NCI-H2171 treated with DMSO at 0.1 percent for 48 hours (cell line): ENCODE data around the gene ERBB2.
"Not testable (repeated sequence)": the region's sequence is repeated elsewhere in the genome, so short reads cannot be mapped to it uniquely, and the experiment has no call there.

Experiments
- DNase-seq: peaks from one replicate; lab custom pipeline; 2025; lab: John Stamatoyannopoulos, UW

The ERBB2 gene

DNA sequence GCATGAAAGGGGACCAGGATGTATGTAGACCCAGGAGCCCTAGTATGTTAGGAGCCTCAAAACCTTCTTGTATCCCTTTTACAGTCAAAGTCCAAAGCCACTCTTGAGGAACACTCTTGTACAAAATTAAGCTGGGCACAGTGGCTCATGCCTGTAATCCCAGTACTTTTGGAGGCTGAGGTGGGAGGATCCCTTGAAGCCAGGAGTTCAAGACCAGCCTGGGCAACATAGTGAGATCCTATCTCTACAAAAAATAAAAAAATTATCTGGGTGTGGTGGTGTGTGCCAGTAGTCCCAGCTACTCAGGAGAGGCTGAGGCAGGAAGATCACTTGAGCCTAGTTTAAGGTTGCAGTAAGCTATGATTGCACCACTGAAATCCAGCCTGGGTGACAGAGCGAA lies 26.1 kb downstream of the ERBB2 start:
- DNase-seq = not testable (repeated sequence)

DNA sequence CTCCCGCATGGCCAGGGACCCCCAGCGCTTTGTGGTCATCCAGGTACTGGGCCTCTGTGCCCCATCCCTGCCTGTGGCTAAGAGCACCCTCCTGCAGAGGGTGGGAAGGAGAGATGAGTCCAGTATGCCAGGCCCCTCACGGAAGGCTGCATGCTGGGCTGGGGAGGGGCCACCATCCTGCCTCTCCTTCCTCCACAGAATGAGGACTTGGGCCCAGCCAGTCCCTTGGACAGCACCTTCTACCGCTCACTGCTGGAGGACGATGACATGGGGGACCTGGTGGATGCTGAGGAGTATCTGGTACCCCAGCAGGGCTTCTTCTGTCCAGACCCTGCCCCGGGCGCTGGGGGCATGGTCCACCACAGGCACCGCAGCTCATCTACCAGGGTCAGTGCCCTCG lies 26.8 kb downstream of the ERBB2 start:
- no peak for DNase-seq

DNA sequence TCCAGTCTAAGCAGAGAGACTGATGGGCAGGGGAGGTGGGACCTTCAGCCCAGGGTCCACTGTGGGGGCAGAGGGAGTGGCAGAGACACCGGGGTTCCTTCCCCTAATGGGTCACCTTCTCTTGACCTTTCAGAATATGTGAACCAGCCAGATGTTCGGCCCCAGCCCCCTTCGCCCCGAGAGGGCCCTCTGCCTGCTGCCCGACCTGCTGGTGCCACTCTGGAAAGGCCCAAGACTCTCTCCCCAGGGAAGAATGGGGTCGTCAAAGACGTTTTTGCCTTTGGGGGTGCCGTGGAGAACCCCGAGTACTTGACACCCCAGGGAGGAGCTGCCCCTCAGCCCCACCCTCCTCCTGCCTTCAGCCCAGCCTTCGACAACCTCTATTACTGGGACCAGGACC lies 27.7 kb downstream of the ERBB2 start:
- DNase-seq = no peak

DNA sequence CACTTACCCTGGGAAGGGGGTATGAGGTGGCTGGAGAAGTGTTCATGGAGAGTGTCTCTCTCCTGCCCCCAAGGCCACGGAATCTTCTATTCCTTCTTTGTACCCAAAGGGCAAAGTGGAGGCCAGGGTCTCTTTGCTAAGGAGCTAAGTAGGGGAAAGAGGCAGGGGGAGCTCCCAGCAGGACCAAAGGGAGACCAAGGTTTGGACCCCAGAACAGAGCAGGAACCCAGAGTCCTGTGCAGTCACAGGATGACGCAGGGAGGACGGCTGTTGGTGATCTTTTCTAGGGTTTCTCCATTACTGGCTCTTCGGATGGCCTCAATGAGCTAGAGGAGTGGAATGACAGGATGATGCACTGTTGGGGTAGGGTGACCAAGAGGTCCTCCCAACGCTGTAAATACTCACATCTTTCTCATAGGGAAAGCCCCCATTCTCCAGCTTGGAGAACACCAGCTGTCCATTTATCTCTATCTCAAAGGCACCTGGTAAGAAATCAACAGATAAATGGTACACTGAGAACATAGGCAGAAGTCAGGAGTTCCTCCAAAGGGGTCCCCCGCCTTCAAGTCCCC lies 29.5 kb downstream of the ERBB2 start:
- DNase-seq = no peak

DNA sequence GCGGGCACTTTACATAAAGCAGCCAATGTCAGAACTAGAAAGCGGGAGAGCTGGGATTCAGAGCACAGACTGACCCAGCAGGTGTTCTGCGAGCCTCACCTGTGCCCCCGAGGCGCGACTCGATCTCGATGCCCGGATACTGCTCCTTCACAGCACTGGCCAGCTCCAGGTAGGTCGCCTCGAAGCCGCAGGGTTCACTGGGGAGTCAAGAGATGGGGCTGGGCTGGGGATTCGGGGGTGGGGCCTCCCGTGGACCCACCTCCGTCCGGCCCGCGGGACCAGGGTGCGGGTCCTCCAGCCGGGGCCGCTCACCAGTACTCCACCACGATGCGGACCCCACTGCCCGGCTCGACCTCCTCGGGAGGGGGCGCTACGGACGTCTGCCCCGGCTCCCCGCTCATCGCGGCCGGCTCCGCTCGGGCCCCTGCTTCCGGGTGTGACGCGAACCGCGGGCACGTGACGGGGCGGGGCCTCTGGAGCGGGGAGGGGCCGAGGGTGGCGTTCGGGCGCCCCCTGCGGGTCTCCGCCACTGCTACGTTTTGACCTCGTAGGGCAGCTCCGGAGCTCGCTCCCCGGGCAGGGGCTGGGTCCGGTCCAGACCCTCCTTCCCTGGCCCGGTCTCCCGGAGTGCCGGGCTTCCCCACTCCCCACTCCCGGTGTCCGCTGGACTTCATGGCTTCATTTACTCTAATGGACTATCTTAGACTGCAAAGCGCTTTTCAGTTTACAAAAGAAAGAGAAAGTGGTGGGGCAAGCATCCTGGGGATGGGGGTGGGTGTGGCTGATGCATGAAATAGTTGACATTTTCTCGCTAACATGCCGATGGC lies 30.4 kb downstream of the ERBB2 start, which contains the start of gene MIEN1:
Gene MIEN1 (minus strand): TSS at position 438 of the 827 bp plus-strand sequence. CDS start 37 bp downstream, at position 401.
- peak; percentile 72 for DNase-seq

DNA sequence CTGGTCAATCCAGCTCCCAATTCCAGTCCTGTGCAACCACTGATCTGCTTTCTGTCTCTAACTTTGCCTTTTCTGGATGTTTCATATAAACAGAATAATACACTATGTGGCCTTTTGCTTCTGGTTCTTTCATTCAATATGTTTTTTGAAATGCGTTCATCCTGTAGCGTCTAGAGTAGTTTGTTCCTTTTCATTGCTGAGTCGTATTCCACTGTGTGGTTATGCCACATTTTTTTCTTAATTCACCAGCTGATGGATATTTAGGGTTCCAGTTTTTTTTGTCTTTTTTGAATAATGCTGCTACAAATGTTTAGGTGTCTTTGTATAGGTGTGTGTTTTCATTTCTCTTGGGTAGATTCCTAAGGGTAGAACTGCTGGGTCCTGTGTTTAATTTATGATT lies 32.7 kb downstream of the ERBB2 start:
- no peak for DNase-seq

DNA sequence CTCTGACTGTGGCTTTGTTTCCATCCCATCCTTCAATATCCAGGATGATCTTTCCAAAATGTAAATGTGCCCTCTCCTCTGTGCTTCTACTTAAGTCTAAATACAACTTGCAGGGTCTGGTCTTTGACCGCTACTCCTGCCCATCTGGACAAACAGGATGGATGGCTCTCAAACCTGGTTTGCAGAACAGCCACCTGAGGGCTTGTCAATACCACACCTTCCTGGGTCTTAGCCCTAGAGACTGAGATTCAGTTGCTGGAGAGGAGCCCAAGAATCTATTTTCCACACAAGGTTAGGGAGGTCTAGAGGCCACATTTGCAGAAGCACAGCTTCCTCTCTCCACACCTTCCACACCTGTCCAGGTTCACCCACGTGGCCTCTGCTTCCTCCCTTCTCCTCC lies 36.0 kb downstream of the ERBB2 start:
- DNase-seq = no peak

DNA sequence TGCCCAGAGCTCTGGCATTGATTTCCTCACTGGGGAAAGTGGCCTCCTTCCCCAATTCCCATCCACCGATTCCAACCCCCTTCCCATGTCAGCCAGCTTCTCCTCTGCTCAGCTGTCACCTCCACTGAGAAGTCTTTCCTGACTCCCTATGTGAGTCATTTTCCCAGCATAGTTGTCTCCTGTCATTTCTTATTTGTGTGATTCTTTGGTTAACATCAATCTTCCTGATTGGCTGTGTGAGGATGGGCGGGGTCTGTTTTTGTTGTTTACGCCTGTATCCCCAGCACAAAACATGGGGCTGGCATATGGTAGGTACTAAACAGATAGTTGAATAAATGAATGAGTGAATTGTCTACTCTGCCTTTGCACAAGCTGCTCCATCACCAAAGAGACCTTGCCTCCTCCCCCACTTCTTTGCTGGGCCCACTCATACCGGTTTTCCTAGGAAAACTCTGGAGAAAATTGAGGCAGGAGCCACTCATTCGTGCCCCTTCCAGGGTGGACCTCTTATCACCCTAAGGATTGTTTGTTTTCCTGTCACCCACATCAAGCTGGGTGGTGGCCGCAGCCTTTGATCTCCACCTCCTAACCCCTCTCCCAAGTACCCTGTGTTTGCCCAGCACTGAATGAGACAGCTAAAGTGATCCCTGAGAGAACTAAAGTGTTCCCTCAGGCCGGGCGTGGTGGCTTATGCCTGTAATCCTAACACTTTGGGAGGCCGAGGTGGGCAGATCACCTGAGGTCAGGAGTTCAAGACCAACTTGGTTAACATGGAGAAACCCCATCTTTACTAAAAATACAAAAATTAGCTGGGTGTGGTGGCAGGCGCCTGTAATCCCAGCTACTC lies 36.7 kb downstream of the ERBB2 start:
- DNase-seq = no peak

DNA sequence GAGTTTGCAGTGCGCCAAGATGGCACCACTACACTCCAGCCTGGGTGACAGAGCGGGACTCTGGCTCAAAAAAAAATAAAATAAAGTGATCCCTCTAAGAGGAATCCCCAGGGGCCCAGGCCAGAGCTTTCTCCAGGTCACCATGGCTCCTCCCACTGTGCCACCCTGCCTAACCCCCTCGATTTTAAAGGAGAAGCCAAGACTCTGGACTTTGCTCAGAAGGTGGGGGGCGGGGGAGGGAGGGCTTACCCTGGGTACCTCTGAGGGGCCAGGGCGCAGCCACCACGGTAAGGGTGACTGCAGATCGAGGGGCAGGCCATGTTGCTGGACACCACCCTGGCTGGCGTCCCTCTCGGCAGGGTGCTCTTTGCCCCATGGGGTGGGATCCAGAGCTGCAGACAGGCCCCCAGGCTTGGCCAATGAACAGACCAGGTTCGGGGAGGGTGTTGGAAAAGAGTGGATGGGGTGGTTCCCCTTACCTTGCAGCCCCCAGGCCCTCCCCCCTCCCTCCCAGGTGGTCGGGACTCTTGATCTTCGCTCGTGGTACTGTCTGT lies 37.4 kb downstream of the ERBB2 start:
- DNase-seq = no peak

DNA sequence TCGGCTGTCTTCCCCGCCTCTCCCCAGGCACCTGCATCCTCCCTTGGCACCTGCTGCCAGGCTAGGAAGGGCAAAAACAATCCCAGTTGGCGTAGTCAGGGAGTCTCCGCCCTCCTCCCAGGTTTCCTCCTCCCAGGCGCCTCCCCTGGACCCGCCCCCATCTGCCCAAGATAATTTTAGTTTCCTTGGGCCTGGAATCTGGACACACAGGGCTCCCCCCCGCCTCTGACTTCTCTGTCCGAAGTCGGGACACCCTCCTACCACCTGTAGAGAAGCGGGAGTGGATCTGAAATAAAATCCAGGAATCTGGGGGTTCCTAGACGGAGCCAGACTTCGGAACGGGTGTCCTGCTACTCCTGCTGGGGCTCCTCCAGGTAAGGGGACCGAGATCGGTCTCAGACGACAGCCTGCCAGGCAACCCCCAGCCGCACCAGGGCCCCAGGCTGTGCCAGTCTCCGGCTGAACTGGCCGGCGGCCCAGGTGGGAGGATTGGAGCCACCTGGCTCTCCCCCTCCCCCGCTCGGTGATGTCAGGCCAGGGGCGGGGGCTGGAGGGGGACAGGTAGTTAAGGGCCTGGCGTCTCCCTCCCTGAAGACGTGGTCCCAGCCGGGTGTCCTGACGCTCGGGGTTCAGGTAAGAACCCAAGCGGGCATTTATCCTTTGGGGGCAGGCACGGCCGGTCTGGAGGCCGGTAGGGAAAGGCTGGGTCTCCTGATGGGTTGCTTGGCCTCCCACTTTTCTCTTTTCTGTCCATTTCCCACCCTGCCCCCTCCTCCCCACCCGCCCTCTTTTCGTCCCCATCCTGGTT lies 38.1 kb downstream of the ERBB2 start, which contains the start of gene GRB7:
Gene GRB7 (plus strand): TSS at position 179 of the 808 bp plus-strand sequence. CDS start 4,364 bp downstream, outside the sequence.
- DNase-seq = peak; percentile 87

DNA sequence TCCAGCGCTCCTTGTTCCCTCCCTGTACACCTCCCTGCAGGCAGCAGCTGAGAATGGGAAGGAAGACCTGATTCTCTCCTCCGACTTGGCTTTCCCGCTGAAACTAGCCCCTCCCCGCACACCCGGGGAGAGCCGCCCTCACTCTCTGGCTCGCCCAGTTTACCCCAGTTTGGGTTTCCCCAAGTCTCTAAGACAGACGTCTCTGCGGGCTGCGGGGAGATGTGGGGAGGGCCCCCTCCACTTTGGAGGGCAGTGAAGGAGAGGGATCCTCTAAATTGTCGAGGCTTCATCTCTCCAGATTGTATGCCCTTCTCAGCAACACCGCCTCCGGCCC lies 38.7 kb downstream of the ERBB2 start:
- peak; percentile 70 for DNase-seq

DNA sequence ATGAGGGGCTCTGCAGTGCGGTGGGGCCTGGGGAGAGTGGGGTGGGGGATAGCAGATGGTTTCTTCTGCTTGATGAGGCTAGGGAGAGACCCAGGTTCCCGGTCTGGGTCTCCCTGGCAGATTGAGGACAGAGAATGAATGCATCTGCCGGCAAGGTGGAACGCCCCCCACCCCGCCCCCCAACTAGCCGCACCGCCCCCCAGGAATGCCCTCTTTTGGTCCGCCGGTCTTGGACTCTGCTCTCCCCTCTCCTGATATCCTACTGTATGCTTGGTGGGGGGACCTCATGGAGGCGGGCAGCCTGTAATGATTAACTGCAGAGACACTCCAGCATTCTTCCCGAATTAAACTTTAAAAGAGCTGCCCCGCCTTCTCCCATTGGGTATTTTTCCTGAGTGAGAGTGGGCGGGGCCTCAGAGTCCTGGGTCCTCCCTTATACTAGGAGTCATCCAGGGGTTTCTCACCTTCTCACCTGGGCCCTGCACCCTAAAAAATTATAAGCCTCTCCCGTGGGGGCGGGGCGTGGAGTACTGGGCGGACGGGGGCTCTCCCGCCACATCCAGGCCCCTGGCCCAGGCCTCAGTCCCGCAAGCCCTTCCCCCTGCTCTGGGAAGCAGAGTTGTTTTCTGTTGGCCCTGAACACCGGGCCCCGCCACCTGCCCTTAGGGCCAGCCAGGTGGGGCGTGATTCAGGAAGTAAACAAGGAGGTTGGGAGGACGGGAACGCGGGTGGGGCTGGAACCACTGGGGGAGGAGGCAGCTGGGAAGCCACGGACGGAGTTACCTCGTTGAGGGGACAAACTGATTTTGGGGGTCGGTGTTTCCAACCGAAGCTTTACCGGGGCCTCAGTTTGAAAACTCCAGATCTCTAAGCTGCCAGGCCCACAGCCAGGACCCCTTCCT lies 39.4 kb downstream of the ERBB2 start:
- DNase-seq = peak; percentile 66

DNA sequence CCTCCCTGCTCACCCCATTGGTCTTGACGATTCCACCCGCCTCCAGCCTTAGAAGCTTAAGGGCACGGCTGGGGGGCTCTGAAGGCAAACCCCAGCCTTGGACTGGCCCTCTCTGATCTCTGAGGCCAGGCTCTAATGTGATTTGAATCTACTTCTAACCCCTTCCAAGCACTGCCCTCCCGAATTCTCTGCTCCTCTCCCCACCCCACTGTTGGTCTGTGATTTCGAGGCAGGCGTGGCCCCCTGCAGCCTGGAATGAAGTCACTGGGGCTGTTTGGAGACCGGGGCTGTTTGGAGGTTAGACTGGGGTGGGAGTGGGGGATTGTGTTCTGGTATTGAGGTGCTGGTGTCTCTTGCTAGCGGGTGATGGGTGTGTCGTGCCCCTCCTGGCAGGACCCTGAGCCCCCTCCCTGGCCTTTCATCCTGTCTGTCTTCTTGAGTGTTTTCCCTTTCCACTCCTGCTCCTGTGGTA lies 40.1 kb downstream of the ERBB2 start:
- no peak for DNase-seq

DNA sequence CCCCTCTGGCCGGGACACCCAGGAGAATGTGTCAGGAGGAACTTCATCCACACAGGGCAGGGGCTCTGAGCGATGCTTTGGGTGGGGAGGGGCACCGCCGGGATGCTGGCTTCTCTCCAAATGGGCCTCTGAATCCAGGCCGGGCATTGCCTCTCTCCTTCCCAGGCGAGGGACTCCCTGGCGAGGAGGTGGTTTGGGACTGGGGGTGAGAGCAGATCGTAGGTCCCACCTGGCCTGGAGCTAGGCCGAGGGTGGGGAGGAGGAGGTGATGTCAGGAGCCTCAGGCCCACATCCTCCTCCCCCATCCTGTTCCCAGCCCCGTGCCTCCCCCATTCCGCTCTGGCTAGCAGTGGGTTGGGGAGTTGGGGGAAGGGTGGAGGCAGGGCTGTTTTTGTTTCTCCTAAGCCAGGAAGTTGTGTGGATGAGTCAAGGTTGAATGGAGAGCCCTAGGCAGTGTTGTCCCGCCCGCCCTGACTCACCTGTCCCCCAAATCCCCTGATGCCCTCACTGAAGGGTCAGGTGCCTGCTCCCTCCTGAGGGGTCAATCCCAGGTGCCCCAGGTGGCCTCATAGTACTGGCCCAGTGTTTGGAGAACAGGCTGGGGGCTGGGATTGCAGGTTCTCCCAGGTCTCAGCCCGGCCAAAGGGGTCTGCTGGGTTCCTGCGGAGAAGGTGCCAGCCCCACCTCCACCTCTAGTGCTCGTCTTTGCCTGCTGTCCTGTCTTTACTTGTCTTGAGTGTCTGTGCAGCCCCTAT lies 40.7 kb downstream of the ERBB2 start:
- DNase-seq = no peak

DNA sequence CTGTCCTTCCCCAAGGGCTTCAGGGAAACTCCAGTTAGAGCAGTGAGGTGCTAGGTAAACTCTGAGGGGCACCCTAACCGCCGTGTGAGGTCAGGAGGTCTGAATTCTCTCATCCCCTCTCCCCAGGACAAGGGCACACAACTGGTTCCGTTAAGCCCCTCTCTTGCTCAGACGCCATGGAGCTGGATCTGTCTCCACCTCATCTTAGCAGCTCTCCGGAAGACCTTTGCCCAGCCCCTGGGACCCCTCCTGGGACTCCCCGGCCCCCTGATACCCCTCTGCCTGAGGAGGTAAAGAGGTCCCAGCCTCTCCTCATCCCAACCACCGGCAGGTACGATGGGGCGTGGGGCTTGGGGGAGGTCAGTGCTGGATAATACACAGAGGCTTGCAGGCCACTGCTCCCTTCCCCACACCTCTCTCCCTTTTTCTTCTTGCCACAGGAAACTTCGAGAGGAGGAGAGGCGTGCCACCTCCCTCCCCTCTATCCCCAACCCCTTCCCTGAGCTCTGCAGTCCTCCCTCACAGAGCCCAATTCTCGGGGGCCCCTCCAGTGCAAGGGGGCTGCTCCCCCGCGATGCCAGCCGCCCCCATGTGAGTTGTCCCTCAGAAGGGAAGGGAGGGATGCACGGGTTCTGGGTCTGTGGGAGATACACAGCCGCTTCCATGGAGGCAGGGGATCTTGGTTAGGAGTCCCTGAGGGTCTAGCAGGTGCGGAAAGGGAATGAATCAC lies 42.4 kb downstream of the ERBB2 start:
- no peak for DNase-seq

DNA sequence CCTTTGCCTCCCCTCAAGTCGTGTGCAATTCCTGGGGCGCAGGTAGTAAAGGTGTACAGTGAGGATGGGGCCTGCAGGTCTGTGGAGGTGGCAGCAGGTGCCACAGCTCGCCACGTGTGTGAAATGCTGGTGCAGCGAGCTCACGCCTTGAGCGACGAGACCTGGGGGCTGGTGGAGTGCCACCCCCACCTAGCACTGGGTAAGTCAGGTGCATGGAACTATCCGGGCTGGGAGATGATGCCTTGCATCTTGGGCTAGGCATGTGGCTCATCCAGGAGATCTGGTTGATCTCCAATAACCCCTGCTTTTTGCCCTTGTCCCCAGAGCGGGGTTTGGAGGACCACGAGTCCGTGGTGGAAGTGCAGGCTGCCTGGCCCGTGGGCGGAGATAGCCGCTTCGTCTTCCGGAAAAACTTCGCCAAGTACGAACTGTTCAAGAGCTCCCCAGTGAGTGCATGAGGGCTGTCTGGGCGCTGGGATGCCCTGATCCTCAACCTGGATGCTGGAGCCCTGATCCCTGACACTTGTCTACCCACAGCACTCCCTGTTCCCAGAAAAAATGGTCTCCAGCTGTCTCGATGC lies 43.1 kb downstream of the ERBB2 start:
- no peak for DNase-seq

DNA sequence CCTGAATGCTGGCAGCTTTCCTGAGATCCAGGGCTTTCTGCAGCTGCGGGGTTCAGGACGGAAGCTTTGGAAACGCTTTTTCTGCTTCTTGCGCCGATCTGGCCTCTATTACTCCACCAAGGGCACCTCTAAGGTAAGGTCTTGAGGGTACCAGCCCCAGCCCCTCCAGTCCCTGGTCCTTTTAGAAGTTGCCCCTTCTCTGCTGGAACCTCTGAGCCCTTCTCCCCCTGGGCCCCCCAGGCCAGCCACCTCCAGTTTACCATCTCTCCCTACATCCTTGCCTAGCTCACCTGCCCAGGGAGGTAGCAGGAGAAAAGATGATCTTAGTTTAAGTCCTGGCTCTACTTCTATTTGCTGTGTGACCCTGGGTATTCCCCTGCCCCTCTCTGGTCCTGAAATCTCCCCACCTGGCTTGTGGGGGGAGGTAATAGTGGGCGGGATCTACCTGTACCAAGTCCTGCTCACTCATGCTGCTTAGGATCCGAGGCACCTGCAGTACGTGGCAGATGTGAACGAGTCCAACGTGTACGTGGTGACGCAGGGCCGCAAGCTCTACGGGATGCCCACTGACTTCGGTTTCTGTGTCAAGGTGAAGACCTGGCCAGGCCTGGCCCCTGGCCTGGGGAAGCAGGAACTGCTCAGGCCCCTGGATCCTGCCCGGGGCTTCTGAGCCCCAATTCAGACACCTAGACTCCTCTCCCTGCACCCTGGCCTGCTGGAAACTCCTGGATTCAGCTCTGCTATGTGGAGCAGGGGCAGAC lies 44.4 kb downstream of the ERBB2 start:
- DNase-seq = no peak

DNA sequence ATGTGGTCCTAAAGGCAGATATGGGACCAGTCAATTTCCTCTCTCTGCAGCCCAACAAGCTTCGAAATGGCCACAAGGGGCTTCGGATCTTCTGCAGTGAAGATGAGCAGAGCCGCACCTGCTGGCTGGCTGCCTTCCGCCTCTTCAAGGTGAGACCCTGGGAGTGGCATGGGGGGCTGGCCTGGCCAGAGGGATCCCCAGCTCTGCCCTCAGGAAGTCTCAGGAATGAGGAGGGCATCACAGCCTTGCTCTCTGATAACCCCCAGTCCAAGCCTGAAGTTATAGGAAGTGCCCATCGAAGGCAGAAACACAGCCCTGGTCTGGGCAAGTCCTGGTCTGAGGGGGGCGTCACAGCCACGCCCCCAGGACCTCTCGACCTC lies 45.0 kb downstream of the ERBB2 start:
- no peak for DNase-seq
